Stimulated activated CD8-positive, alpha-beta memory T cell treated with anti-CD3 and anti-CD28 coated beads, Interleukin-4, amount 100 ng/mL, for 48 hours (primary cell): ENCODE data around the gene MCUB.

Source experiments
- DNase-seq: peaks from one replicate; pipeline ENCODE4 v3.0.0-alpha.2; 2020

MCUB gene

GRCh38 chr4:109730619-109731545, 170.8 kb downstream of the MCUB start:
- no peak for DNase-seq

- no peak for DNase-seq
Measured at GRCh38 chr4:109733728-109734127, 173.7 kb downstream of the MCUB start.

- DNase-seq = no peak
Measured at GRCh38 chr4:109735566-109736365, 175.7 kb downstream of the MCUB start.
